Measurements from ENCODE around the gene WWC2.

The WWC2 gene

DNA sequence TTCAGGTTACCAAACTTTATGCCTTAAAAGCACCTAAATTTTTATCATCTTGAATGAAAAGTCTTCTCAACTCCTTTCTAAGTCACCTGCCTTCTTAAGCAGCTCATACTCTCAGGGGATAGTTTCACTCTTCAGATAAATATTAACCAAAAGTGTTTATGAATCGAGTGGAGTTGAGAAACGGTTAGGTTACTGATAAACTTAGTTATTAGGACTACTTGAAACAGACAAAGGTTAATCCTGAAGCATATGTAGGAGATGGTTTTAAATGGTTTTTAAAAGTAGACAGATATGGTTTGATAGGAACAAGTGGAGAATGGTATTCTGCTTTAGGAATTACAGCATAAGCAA is 188.2 kb downstream of the WWC2 start:
- Mint-ChIP-seq H3K36me3 (ENCODE audit: low read depth) (peaks cover 60% of the 10 kb centered on the region), H3K4me1 (ENCODE audit: low read depth) (no peaks in the 10 kb centered on the region), H3K27me3 (no peaks in the 10 kb centered on the region), H3K27ac (no peak overlapping the region), H3K4me3 (no peak overlapping the region), H3K9me3 (peaks cover 9% of the 10 kb centered on the region)
- intact Hi-C loops (cut with micrococcal nuclease), result no loop called here

DNA sequence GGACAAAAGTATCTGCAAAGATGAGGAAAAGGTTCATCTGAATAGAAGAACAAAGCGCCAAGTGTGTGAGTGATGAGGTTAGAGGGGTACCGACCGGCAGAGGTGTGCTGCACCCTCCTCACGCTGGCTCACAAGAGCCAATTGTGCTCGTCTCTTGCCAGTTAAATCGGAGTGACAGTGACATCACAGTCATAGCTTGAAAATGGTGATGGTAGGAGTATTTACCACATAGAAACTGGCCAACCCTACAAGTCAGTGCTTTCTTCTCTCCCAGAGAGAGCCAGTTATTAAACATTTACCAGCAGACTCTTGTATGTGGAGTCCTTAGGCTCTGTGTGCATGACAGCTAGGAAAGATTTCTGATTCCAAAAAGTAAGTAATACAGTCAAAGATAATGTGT is 188.6 kb downstream of the WWC2 start:
- no peaks in the 10 kb centered on the region for H3K4me1 Mint-ChIP-seq (ENCODE audit: low read depth)
- H3K36me3 Mint-ChIP-seq (ENCODE audit: low read depth), result peaks cover 56% of the 10 kb centered on the region
- intact Hi-C loops (cut with micrococcal nuclease), result no loop called here

DNA sequence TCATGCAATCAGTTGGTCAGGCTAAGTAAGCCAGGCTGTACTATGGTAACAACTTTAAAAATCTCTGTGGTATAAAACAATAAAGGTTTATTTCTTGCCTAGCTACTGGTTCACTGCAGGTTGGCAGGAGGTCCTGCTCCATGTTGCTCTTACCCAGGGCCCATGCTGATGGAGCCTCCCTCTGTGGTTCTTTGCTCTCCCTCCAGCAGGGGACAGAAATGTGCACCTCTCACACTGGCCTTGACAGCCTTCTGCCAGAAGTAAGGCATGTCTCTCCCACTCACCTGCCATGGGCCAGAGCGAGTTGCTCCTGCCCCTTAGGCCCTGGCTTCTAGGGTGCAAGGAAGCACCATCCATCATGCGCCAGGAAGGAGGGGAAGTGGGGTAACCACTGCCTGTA is 189.9 kb downstream of the WWC2 start:
- intact Hi-C loops (cut with micrococcal nuclease), result no loop called here
- Mint-ChIP-seq H3K27me3 (no peaks in the 10 kb centered on the region), H3K4me3 (no peak overlapping the region), H3K9me3 (peaks cover 9% of the 10 kb centered on the region), H3K27ac (no peak overlapping the region), H3K4me1 (ENCODE audit: low read depth) (no peaks in the 10 kb centered on the region), H3K36me3 (ENCODE audit: low read depth) (peaks cover 48% of the 10 kb centered on the region)

More for the DNA sequence above, 188.6 kb downstream of the WWC2 start:
- H3K4me3 Mint-ChIP-seq, result no peak overlapping the region
- peaks cover 9% of the 10 kb centered on the region for H3K9me3 Mint-ChIP-seq
- H3K27me3 Mint-ChIP-seq, result no peaks in the 10 kb centered on the region
- no peak overlapping the region for H3K27ac Mint-ChIP-seq

DNA sequence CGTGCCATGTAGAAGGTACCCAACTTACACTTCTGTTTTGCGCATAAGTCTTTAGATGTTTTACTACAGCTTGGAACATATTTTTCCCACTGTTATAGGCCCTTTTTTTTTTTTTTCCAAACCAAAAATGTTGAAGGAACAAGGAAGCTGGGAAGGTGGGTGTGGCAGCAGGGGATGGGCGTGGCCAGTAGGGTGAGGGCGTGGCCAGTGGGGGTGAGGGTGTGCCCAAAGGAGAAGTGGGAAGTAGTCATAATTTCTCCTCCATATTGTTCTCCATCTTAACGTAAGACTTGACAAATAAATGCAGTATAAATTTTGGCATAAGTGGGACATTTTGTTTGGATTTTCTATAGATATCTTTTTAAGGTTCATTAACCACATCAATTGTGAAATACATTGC is 190.6 kb downstream of the WWC2 start:
- Mint-ChIP-seq H3K36me3 (ENCODE audit: low read depth) (peaks cover 41% of the 10 kb centered on the region), H3K9me3 (peaks cover 9% of the 10 kb centered on the region), H3K4me3 (no peak overlapping the region), H3K27me3 (no peaks in the 10 kb centered on the region), H3K4me1 (ENCODE audit: low read depth) (no peaks in the 10 kb centered on the region), H3K27ac (no peak overlapping the region)
- intact Hi-C loops (cut with micrococcal nuclease), result no loop called here

DNA sequence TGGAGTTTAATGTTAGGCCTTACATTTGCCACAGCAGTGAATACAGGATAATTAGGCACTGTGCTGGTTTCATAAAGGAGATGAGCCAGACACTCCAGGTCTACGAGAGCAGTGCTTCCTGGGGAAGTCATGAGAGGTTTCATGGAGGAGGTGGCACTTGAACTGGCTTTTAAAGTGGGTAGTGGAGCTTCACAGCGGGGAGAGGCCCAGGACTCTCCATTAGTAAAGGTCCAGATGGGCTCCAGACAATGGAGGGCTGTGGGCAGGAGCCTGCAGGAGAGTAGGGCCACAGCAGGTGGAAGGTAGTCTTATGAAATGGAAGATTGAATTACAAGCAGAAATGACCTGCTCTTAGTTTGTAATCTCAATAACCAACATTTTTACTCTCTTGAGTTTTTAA is 192.0 kb downstream of the WWC2 start:
- no peak overlapping the region for H3K4me3 Mint-ChIP-seq
- intact Hi-C loops (cut with micrococcal nuclease), result no loop called here
- H3K27ac Mint-ChIP-seq, result no peak overlapping the region
- H3K9me3 Mint-ChIP-seq, result peaks cover 9% of the 10 kb centered on the region
- H3K4me1 Mint-ChIP-seq (ENCODE audit: low read depth), result no peaks in the 10 kb centered on the region
- no peaks in the 10 kb centered on the region for H3K27me3 Mint-ChIP-seq
- H3K36me3 Mint-ChIP-seq (ENCODE audit: low read depth), result peaks cover 34% of the 10 kb centered on the region

DNA sequence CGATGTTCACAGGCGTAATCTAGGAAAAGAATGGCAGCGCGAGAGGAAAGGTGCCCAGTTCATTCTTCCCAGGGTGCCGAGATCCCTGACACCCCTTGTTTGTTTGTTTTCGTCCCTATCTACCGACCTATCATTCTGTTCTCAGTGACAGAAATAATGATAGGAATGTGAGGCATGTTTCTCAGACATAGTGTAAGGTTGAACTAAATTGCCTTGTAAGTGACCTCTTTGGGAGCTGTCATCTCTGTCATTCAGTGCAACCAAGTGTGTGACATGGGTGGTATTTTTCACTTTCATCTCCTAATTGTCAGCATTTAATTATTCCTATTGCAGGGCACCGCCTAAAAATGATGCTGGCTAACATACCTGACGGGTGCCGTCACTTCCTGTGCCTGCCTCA is 196.7 kb downstream of the WWC2 start:
- no peak overlapping the region for H3K4me3 Mint-ChIP-seq
- no peaks in the 10 kb centered on the region for H3K9me3 Mint-ChIP-seq
- H3K36me3 Mint-ChIP-seq (ENCODE audit: low read depth), result peaks cover 6% of the 10 kb centered on the region
- H3K27ac Mint-ChIP-seq, result no peak overlapping the region
- no peaks in the 10 kb centered on the region for H3K27me3 Mint-ChIP-seq
- intact Hi-C loops (cut with micrococcal nuclease), result no loop called here
- no peaks in the 10 kb centered on the region for H3K4me1 Mint-ChIP-seq (ENCODE audit: low read depth)

DNA sequence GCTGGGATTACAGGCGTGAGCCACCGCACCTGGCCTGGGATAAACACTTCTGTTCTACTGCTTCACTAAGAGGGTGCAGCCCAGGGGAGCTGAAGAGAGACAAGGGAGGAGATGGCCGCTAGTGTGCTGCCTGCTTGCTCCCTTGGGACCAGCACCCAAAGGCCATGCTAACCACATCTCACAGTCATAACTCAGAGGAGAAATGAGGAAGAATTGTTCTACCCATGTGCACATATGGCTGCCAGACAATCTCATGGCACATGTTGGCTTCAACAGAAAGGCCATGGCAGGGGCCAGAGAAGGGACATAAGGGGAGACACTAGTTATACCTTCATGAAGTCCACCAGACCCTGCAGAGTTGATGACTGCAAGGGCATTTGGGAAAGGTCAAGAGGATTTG is 198.6 kb downstream of the WWC2 start:
- H3K4me1 Mint-ChIP-seq (ENCODE audit: low read depth), result no peaks in the 10 kb centered on the region
- H3K27ac Mint-ChIP-seq, result no peak overlapping the region
- no peaks in the 10 kb centered on the region for H3K27me3 Mint-ChIP-seq
- no peak overlapping the region for H3K4me3 Mint-ChIP-seq
- H3K9me3 Mint-ChIP-seq, result no peaks in the 10 kb centered on the region
- intact Hi-C loops (cut with micrococcal nuclease), result no loop called here
- H3K36me3 Mint-ChIP-seq (ENCODE audit: low read depth), result peaks cover 6% of the 10 kb centered on the region

DNA sequence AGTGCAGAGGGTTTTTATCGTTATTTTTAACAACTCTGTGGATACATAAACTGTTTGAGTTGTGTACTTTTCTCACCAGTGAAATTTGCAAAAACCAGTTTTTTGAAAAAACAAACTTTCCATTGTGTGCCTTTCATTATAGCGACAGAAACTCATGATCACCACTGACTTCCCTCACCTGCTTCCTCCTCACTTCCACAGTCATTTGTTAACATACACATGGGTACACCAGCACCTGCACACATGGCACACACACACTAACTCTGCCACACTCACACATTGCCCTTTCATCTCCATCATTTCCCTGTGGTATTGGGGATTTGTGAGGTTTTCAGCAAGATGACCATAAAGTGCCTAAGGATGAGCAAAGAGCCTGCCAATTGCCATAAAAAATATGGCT is 200.4 kb downstream of the WWC2 start:
- Mint-ChIP-seq H3K4me3 (no peak overlapping the region), H3K9me3 (no peaks in the 10 kb centered on the region), H3K27ac (no peak overlapping the region), H3K27me3 (no peaks in the 10 kb centered on the region), H3K4me1 (ENCODE audit: low read depth) (no peaks in the 10 kb centered on the region), H3K36me3 (ENCODE audit: low read depth) (peaks cover 6% of the 10 kb centered on the region)
- intact Hi-C loops (cut with micrococcal nuclease), result no loop called here

DNA sequence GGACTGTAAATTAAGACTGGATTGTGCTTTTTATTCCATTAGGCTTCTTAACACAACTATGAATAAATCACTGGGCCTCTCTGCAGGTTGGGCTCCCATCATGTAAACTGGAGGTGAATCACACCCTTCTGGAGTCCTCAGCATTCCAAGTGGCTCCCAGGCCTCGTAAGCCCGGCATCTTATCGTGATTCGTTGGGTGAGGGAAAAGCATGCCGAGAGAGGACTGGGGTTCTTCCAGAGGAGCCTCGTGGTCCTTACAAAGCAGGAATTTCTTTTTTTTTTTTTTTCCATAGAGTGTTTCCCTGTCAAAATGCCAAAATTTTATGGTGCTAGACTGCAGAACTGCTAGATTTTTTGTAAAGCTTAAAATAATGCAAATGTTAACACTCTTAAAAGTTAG is 201.0 kb downstream of the WWC2 start:
- peaks cover 6% of the 10 kb centered on the region for H3K36me3 Mint-ChIP-seq (ENCODE audit: low read depth)
- H3K4me1 Mint-ChIP-seq (ENCODE audit: low read depth), result no peaks in the 10 kb centered on the region
- H3K9me3 Mint-ChIP-seq, result no peaks in the 10 kb centered on the region
- intact Hi-C loops (cut with micrococcal nuclease), result no loop called here
- no peaks in the 10 kb centered on the region for H3K27me3 Mint-ChIP-seq
- H3K27ac Mint-ChIP-seq, result no peak overlapping the region
- no peak overlapping the region for H3K4me3 Mint-ChIP-seq

DNA sequence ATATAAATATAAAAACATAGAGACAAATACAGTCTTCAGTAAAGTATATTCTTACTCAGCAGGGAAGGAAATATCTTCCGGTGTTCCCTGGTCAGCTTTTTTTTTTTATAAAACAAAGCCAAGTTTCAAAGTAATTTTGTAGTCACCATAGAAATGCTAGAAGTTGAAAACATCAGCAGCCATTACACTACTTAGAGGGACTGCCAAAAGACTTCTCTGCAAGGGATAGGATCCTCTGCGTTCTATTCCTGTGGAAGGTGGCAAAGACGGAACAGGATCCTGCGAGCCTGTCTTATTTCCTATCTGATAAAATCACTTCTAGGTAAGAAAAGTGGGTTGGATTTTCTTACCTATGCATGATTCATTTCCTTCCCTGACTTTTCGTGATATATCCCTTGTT is 201.6 kb downstream of the WWC2 start:
- Mint-ChIP-seq H3K4me3 (no peak overlapping the region), H3K9me3 (no peaks in the 10 kb centered on the region), H3K27me3 (no peaks in the 10 kb centered on the region), H3K4me1 (ENCODE audit: low read depth) (no peaks in the 10 kb centered on the region), H3K27ac (no peak overlapping the region), H3K36me3 (ENCODE audit: low read depth) (peaks cover 6% of the 10 kb centered on the region)
- intact Hi-C loops (cut with micrococcal nuclease), result no loop called here

DNA sequence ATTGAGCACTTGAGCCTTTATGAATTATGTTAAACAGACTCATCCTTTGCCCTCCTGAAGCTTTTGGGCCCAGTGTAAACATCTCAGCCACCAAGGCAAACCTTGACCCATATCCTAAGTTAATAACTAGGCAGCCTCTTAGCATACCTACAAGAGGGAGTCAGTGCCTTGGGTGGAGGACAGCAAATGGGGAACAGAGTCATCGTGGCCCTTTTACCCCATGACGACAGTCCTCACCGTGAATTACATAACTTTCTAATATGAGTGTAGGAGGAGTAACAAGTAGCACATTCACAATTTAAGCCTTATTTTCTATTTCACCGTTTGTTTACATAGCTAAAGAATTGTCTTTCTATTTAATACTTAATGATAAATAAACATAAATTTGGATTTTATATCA is 204.2 kb downstream of the WWC2 start:
- H3K4me1 Mint-ChIP-seq (ENCODE audit: low read depth), result no peaks in the 10 kb centered on the region
- H3K4me3 Mint-ChIP-seq, result no peak overlapping the region
- no peaks in the 10 kb centered on the region for H3K9me3 Mint-ChIP-seq
- H3K27me3 Mint-ChIP-seq, result no peaks in the 10 kb centered on the region
- H3K27ac Mint-ChIP-seq, result no peak overlapping the region
- peaks cover 6% of the 10 kb centered on the region for H3K36me3 Mint-ChIP-seq (ENCODE audit: low read depth)
- intact Hi-C loops (cut with micrococcal nuclease), result no loop called here

DNA sequence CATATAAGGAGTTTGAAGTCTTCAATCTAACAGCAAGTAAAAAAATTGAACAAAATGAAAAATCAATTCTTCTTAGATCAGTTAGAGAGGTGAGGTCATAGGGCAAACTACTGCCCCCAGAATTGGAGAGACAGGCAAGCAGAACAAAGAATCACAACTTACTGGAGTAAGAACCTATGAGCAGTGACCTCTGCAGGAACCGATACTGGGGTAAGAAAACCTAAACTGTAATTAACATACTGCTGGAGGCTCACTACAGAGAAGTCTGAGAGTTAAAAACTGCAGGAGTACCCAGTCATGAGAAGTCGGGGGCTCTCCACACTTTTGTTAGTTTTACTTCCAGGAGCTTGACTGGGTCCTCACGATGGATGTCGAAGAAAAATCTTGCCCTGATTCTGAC is 205.0 kb downstream of the WWC2 start:
- Mint-ChIP-seq H3K9me3 (no peaks in the 10 kb centered on the region), H3K36me3 (ENCODE audit: low read depth) (peaks cover 6% of the 10 kb centered on the region), H3K4me1 (ENCODE audit: low read depth) (no peaks in the 10 kb centered on the region), H3K27me3 (no peaks in the 10 kb centered on the region), H3K4me3 (no peak overlapping the region), H3K27ac (no peak overlapping the region)
- intact Hi-C loops (cut with micrococcal nuclease), result no loop called here

DNA sequence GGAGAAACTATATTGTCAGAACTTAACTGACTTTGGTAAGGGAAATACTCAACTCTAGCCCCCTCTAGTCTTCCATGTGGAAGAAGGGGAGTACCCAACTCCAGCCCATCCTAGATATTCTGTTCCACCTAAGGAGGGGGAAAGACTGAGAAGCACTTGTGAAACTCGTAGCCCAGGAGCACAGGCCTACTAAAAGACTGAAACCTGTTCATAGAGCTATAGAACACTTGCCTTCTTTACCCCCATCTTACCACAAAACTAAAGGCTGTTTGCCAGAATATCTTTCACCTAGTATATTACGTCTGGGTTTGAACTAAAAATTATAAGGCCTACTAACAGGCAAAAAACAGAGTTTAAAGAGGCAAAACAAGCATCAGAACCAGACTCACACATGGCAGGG is 205.5 kb downstream of the WWC2 start:
- Mint-ChIP-seq H3K27ac (no peak overlapping the region), H3K36me3 (ENCODE audit: low read depth) (peaks cover 3% of the 10 kb centered on the region), H3K27me3 (no peaks in the 10 kb centered on the region), H3K9me3 (no peaks in the 10 kb centered on the region), H3K4me3 (no peak overlapping the region), H3K4me1 (ENCODE audit: low read depth) (no peaks in the 10 kb centered on the region)
- intact Hi-C loops (cut with micrococcal nuclease), result no loop called here

DNA sequence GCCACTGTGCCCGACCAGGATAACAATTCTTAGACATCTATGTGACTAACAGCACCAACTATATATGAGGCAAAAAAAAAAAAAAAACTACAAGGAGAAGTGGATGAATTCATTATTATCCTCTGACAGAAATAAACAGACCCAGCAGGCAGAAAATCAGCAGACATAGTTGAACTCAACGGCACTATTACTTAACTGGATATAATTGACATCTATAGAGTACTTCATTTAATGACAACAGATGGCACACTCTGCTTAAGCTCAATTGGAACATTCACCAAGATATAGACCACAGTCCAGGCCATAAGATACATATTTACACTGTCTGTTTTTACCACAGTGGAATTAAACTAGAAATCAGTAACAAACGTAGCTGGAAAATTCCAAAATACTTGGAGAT is 207.8 kb downstream of the WWC2 start:
- H3K4me3 Mint-ChIP-seq, result no peak overlapping the region

DNA sequence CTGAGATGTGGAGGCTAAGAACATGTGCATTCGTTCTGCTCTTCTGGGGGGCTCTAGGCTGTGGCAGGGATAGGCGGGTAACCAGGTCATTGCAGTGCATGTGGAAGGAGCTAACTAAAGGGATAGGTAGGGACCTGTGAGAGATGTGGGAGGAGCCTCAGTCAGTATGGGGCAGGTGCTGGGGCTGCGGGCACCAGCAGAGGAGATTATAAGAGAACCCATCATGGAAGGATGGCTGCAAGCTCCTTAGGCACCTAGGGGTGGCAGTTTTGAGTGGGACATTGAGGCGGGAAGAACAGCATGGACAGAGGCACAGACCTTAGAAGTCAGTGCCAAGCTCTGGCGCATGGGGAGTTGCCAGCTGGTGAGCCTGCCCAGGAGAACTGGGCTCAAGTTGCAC is 213.8 kb downstream of the WWC2 start:
- no peak overlapping the region for H3K4me3 Mint-ChIP-seq
- H3K27me3 Mint-ChIP-seq, result no peaks in the 10 kb centered on the region
- intact Hi-C loops (cut with micrococcal nuclease), result no loop called here
- H3K9me3 Mint-ChIP-seq, result no peaks in the 10 kb centered on the region
- H3K36me3 Mint-ChIP-seq (ENCODE audit: low read depth), result peaks cover 31% of the 10 kb centered on the region
- H3K27ac Mint-ChIP-seq, result no peak overlapping the region
- H3K4me1 Mint-ChIP-seq (ENCODE audit: low read depth), result no peaks in the 10 kb centered on the region

More for the DNA sequence above, 207.8 kb downstream of the WWC2 start:
- H3K4me1 Mint-ChIP-seq (ENCODE audit: low read depth), result no peaks in the 10 kb centered on the region
- no peak overlapping the region for H3K27ac Mint-ChIP-seq
- no peaks in the 10 kb centered on the region for H3K9me3 Mint-ChIP-seq
- no peaks in the 10 kb centered on the region for H3K36me3 Mint-ChIP-seq (ENCODE audit: low read depth)
- no peaks in the 10 kb centered on the region for H3K27me3 Mint-ChIP-seq
- intact Hi-C loops (cut with micrococcal nuclease), result no loop called here

DNA sequence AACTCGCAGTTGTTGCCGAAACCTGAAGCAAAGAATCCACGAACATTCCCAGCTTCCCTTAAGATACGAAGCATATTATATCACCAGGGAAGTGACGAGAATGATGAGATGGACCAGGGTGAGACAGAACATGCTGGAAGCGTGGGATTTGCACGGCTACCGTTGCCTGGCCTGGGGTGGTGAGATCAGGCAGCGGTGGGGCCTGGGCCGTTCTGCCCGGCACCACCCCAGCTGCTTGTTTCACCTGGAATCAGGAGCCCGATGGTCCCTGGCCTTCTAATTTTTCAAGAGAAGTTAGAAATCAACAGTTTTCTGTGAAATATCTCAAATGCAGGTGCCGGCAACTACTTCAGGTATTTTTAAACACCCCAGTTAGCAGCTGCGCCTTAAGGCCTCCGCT is 215.3 kb downstream of the WWC2 start:
- Mint-ChIP-seq H3K27ac (no peak overlapping the region), H3K27me3 (no peaks in the 10 kb centered on the region), H3K36me3 (ENCODE audit: low read depth) (peaks cover 36% of the 10 kb centered on the region), H3K9me3 (no peaks in the 10 kb centered on the region), H3K4me3 (no peak overlapping the region), H3K4me1 (ENCODE audit: low read depth) (no peaks in the 10 kb centered on the region)
- intact Hi-C loops (cut with micrococcal nuclease), result no loop called here

Measured in dendritic cell treated with granulocyte-macrophage colony-stimulating factor and Interleukin-4, amounts not matched to agents 40 ng/mL and 50 ng/mL, for 4 days (primary cell).